HG03457 (cell line): ENCODE data around the gene CTNNA2.

Experiments
- ATAC-seq: cut with Tn5 transposase; IDR thresholded peaks from one replicate; pipeline ENCODE4 v1.9.1; 2021; ENCODE audit warnings: moderate number of reproducible peaks; ENCODE audit not compliant: unreplicated experiment

The CTNNA2 gene

GRCh38 chr2:80437959-80438358, 925.1 kb downstream of the CTNNA2 start:
- ATAC-seq, result no peak

- no peak for ATAC-seq
Observed at GRCh38 chr2:80438686-80439085, 925.8 kb downstream of the CTNNA2 start.

- no peak for ATAC-seq
Observed at GRCh38 chr2:80454628-80455027, 941.8 kb downstream of the CTNNA2 start.

- ATAC-seq, result no peak
Observed at GRCh38 chr2:80459028-80459427, 946.2 kb downstream of the CTNNA2 start.

GRCh38 chr2:80461505-80462197, 948.8 kb downstream of the CTNNA2 start:
- no peak for ATAC-seq

- ATAC-seq, result no peak
Observed at GRCh38 chr2:80462654-80463053, 949.8 kb downstream of the CTNNA2 start.

- no peak for ATAC-seq
Observed at GRCh38 chr2:80464275-80464674, 951.4 kb downstream of the CTNNA2 start.

- ATAC-seq, result no peak
Observed at GRCh38 chr2:80467262-80467811, 954.5 kb downstream of the CTNNA2 start.

GRCh38 chr2:80469428-80469827, 956.6 kb downstream of the CTNNA2 start:
- no peak for ATAC-seq

- no peak for ATAC-seq
Observed at GRCh38 chr2:80473069-80473468, 960.2 kb downstream of the CTNNA2 start.

GRCh38 chr2:80473796-80474195, 960.9 kb downstream of the CTNNA2 start:
- no peak for ATAC-seq

GRCh38 chr2:80475970-80476369, 963.1 kb downstream of the CTNNA2 start:
- ATAC-seq, result no peak

- ATAC-seq, result no peak
Observed at GRCh38 chr2:80476535-80477117, 963.8 kb downstream of the CTNNA2 start.

- ATAC-seq, result no peak
Observed at GRCh38 chr2:80482276-80482675, 969.4 kb downstream of the CTNNA2 start.

- ATAC-seq, result no peak
Observed at GRCh38 chr2:80489717-80490116, 976.9 kb downstream of the CTNNA2 start.

GRCh38 chr2:80490964-80491363, 978.1 kb downstream of the CTNNA2 start:
- no peak for ATAC-seq

- ATAC-seq, result no peak
Observed at GRCh38 chr2:80496346-80496745, 983.5 kb downstream of the CTNNA2 start.

- no peak for ATAC-seq
Observed at GRCh38 chr2:80496775-80497174, 983.9 kb downstream of the CTNNA2 start.

- no peak for ATAC-seq
Observed at GRCh38 chr2:80499095-80499494, 986.2 kb downstream of the CTNNA2 start.

- ATAC-seq, result no peak
Observed at GRCh38 chr2:80501874-80502624, 989.2 kb downstream of the CTNNA2 start.

- ATAC-seq, result no peak
Observed at GRCh38 chr2:80506563-80506962, 993.7 kb downstream of the CTNNA2 start.

GRCh38 chr2:80510716-80511115, 997.9 kb downstream of the CTNNA2 start:
- no peak for ATAC-seq
